Parathyroid adenoma (tissue), 2 donors: Measurements from ENCODE around the gene CCZ1B.
"Not testable (repeated sequence)": the region's sequence is repeated elsewhere in the genome, so short reads cannot be mapped to it uniquely, and the experiment has no call there.

Experiments used
- H2AFZ ChIP-seq: fragments of 300-600 bp; sonication (generic); one replicate; pipeline ENCODE4 v1.7.0; 2017; ENCODE audit warnings: antibody characterized with exemption, mild to moderate bottlenecking
- H3K27ac ChIP-seq: fragments of 300-600 bp; sonication (generic); one replicate; pipeline ENCODE4 v1.7.0; 2017
- H3K27me3 ChIP-seq: fragments of 300-600 bp; sonication (generic); one replicate; pipeline ENCODE4 v1.7.0; 2017; ENCODE audit warnings: low read length; ENCODE audit not compliant: control insufficient read depth, insufficient read depth
- H3K36me3 ChIP-seq: fragments of 300-600 bp; sonication (generic); one replicate; pipeline ENCODE4 v1.7.0; 2017; ENCODE audit warnings: low read length; ENCODE audit not compliant: control insufficient read depth, insufficient read depth
- H3K4me1 ChIP-seq: fragments of 300-600 bp; sonication (generic); one replicate; pipeline ENCODE4 v1.7.0; 2017; ENCODE audit warnings: control low read depth
- H3K4me2 ChIP-seq: fragments of 300-600 bp; sonication (generic); one replicate; pipeline ENCODE4 v1.7.0; 2017; ENCODE audit warnings: low read length
- H3K4me3 ChIP-seq: fragments of 300-600 bp; sonication (generic); one replicate; pipeline ENCODE4 v1.7.0; 2017; ENCODE audit warnings: low read depth, low read length
- H3K79me2 ChIP-seq: fragments of 300-600 bp; sonication (generic); one replicate; pipeline ENCODE4 v1.7.0; 2017; ENCODE audit warnings: control low read depth
- H3K9ac ChIP-seq: fragments of 300-600 bp; sonication (generic); one replicate; pipeline ENCODE4 v1.7.0; 2017; ENCODE audit warnings: mild to moderate bottlenecking
- H3K9me3 ChIP-seq: fragments of 300-600 bp; sonication (generic); one replicate; pipeline ENCODE4 v1.7.0; 2017; ENCODE audit warnings: low read length; ENCODE audit not compliant: control insufficient read depth
- donor health status: primary hyperparathyroidism.

CCZ1B gene

DNA sequence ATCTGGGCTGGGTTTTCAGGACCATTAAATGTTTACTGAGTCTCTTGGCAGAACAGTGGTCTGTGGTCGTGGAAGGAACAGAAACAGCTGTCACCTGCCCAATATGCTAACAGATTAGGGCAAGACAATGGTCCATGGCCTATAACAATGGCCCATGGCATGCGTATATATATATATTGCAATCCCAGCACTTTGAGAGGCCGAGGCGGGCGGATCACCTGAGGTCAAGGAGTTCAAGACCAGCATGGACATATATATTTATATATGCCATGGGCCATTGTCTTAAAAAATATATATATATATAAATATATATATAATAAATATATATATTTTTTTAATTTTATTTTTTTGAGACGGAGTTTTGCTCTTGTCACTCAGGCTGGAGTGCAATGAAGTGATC is 44.5 kb downstream of the CCZ1B start:
- H3K9me3 ChIP-seq, H3K9ac ChIP-seq, H3K27me3 ChIP-seq, H3K4me2 ChIP-seq, H2AFZ ChIP-seq, H3K4me3 ChIP-seq, H3K4me1 ChIP-seq, H3K27ac ChIP-seq, H3K36me3 ChIP-seq, H3K79me2 ChIP-seq: not testable (repeated sequence)

DNA sequence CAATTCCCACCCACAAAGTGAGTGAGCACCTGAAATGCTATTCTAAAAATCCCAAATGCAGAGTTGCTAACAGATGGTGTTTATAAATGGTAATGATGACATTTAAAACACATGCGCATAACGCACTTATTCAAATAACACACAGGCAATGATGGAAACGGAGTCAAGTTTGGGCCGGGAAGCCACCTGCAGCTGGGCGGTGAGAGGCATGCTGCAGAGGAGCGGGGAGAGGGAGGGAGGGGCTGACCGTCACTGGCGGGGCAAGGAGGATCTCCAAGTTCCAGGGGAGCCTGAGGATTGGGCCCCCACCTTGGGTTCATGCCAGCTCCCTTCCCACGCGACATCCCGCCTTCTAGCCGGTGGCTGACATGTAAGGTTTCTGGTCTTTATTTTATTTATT is 64.9 kb downstream of the CCZ1B start:
- not testable (repeated sequence) for H3K27me3 ChIP-seq, H3K4me3 ChIP-seq, H3K79me2 ChIP-seq, H3K9ac ChIP-seq, H3K36me3 ChIP-seq, H3K9me3 ChIP-seq, H3K4me2 ChIP-seq, H3K4me1 ChIP-seq, H3K27ac ChIP-seq, H2AFZ ChIP-seq

DNA sequence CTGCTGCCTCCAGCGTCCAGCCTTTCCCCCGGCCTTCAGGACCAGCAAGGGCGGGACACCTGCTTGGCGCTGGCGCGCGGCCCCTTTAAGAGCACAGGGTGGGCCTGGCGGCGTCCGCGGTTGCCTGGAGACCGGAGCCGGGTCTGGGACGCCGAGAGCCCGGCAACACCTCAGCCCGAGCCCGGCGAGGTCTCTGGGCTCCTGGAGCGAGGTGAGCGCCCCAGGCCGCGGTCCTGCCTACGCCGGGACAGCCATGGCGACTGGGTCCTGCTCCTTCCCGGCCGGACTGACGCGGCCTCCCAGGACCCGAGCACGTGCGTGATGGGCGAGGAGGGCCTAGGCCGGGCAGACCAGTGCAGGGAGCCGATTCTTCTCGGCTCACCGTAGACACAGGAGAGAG is 72.1 kb downstream of the CCZ1B start, which contains the start of gene RSPH10B2:
Gene RSPH10B2, plus strand, starts transcription at position 140 of the 400 bp plus-strand sequence. CDS start 3,575 bp downstream, outside the sequence.
- H3K4me3 ChIP-seq, H3K4me1 ChIP-seq, H3K4me2 ChIP-seq, H3K9ac ChIP-seq, H3K27ac ChIP-seq, H3K9me3 ChIP-seq, H3K27me3 ChIP-seq, H3K36me3 ChIP-seq, H3K79me2 ChIP-seq, H2AFZ ChIP-seq: not testable (repeated sequence)

DNA sequence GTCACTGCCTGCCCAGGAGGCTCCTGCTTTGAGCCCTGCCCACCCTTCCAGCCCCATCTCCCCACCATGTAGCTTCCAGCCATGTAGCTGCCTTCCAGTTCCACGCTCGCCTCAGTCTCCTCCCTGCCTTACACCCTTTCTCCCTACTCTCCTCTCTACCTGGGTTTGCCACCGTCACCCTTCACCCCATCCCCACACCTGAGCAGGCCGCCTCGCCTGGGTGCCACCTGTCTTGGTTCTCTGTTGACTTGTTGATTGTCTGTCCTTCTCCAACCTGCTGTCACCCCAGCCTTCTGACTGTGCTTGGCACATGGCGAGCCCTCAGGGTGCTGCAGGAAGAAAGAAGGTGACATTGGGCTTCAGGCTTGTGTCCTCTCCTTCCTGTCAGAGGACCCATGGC is 75.9 kb downstream of the CCZ1B start:
- H3K9me3 ChIP-seq, H2AFZ ChIP-seq, H3K36me3 ChIP-seq, H3K27me3 ChIP-seq, H3K4me2 ChIP-seq, H3K4me1 ChIP-seq, H3K27ac ChIP-seq, H3K9ac ChIP-seq, H3K79me2 ChIP-seq, H3K4me3 ChIP-seq: not testable (repeated sequence)

DNA sequence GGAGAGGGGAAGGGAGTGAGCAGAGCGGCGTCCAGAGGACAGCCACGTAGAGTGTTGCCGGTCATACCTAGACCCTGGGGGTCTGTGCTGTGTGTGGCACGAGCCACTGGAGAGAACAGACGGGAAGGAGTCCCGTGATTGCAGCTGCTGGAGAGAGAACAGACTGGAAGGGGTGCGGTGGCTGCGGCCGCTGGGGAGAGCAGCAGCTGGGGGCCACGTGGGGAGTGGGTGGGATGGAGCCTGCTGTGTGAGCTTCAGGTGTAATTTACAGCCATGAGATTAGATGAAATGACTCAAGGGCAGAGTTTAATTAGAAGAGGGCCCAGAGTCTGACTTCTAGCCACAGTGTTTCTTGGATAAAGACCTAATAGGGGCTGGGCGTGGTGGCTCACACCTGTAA is 76.7 kb downstream of the CCZ1B start:
- not testable (repeated sequence) for H3K36me3 ChIP-seq, H3K4me3 ChIP-seq, H3K79me2 ChIP-seq, H3K4me1 ChIP-seq, H3K27me3 ChIP-seq, H3K9ac ChIP-seq, H3K9me3 ChIP-seq, H2AFZ ChIP-seq, H3K27ac ChIP-seq, H3K4me2 ChIP-seq
